Measurements from ENCODE around the gene POMT1.

Gene POMT1

DNA sequence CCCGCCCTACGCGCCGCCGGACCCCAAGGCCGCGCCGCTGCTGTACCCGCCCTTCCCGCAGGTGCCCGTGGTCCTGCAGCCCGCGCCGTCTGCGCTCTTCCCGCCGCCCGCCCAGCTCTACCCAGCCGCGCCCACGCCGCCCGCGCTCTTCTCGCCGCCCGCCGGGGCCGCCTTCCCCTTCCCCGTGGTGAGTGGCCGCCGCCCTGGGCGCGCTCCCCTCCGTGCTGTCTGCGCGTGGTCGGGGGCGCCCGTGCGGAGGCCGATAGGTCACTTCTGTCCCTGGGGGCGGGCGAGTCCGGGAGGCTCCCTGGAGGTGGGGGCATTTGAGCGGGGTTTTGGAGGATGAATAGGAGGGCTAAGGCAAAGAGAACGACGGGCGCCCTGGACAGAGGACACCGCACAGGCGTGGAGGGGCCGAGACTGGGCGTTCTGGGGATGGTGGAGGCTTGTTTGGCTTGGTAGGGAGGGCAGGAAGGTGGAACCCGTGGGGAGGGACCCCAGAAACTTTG, 52.2 kb downstream of the POMT1 start:
- DNase-seq (ENCODE audit: low spot score), result no peak

DNA sequence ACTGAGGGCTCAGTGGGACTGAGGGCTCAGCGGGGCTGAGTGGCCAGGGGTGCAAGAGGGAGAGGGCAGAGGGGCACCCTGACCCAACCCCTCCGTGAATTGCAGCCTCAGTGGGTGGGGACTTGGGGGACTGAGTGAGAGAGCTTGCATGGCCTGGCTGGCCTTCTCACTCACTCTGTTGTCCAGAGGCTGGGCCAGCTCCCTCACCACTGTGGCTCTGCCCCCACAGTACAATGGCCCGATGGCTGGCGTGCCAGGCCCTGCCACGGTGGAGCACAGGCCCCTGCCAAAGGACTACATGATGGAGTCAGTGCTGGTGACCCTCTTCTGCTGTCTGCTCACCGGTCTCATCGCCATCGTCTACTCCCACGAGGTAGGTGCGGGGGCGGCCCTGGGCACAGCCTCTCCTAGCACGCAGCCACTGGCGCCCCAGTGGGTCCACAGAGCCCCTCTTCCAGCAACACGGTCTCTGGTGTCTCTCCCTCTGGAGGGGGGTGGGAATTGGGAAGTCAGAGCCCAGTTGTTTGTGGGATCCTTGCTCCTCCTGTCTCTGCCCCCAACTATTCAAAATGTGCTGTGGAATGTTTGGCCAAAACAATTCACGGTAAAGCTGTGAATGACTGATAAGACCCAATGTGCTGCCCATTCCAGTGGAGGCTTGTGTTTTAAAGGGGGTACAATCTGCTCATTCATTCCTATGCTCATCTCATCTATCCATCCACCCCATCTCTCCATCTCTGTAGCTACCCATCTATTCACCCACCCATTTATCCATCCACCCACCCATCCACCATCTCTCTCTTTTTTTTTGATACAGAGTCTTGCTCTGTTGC, 53.3 kb downstream of the POMT1 start:
- no peak for DNase-seq (ENCODE audit: low spot score)

DNA sequence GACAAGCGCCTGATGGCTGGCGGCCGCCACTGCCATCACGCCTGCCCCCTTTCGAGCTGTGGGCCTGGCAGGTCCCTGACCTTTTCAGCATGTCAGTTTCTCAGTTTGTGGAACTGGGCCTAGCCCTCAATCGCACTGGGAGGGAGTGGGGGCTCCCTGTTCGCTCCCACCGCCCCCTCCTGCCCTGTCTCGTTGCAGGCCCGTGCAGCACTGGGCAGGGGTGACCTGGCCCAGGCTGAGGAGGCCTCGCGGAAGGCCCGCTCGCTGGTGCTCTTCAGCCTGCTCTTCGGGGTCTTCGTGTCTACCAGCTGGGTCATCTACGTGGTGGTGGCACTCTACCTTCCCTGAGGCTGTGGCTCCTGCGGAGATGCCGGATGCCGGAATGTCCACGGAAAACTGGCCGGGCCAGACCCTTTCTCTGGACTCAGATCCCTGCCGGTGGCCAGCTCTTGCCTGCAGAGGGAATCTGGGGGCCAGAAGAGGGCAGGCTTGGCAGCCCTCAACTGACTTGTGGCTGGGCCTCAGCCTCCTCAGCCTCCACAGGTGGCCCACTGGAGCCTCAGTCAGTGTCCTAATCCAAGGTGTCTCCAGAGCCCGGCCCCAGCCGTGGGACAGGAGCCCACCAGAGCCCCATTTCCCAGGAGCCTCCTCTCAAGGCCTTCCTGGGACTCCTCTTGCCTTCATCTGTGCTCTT, 55.3 kb downstream of the POMT1 start:
- no peak for DNase-seq (ENCODE audit: low spot score)

DNA sequence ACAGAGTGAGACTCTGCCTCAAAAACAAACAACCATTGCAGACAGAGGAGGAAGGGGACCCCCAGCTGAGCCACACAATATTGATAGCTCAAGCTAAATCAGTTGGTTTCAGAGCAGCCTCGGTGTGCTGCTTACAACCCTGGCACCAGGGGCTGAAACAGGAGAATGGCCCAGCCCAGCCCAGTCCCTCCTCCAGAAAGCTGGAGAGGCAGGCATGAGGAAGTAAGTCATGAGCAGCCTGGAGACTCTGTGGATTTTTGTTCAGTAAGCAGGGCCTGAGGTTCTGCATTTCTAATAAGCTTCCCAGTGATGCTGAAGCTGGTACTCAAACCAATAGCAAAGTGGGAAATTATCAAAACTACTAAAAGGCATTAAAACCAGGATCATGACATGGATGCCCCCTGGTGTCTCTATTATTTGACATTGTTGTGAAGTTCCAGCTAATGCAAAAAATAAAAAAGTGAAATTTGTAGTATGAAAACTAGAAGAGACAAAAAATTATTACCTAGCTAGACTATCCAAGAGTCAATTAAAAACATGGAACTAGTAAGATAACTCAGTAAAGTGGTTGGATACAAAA, 56.8 kb downstream of the POMT1 start:
- DNase-seq (ENCODE audit: low spot score), result no peak

DNA sequence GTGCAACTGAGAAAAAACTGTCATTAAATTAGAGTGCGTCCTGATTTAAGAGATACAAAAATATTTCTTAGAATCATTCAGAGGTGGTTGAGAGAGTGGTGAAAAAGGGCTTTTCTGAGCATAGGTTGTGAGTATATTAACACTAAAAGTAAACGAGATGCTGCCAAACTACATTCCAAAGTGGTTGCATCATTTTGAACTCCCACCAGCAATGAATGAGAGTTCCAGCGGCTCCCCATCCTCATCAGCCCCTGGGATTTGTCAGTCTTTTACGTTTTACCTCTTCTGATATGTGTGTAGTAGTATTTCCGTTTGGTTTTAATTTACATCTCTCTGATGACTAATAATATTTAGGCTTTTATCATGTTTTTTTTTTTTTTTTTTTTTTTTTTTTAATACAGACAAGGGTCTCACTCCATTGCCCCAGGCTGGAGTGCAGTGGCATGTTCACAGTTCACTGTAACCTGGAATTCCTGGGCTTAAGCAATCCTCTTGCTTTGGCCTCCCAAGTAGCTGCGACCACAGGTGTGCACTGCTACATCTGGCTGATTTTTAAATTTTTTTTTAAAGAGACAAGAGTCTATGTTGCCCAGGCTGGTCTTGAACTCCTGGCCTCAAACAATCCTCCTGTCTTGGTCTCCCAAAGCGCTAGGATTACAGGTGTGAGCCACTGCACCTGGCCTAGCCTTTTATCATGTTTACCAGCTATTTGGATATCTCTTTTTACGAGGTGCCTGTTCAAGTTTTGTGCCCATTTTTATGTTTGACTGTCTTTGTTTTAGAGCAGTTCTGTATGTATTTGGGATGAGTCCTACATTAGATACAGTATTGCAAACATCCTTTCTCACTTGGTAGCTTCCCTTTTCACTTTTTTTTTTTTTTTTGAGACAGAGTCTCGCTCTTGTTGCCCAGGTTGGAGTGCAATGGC, 59.6 kb downstream of the POMT1 start:
- no peak for DNase-seq (ENCODE audit: low spot score)

DNA sequence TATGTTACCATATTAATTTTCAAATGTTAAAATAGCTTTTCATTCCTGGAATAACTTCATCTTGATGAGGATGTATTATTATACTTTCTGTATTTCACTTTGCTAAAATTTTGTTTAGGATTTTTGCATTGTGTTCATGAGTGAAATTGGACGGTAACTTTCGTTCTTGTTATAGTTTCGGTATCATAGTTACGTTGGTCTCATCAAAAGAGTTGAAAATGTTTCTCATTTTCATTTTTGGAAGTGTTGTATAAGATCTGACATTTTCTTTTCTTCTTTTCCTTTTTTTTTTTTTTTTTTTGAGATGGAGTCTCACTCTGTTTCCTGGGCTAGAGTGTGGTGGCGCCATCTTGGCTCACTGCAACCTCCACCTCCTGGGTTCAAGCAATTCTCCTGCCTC, 62.7 kb downstream of the POMT1 start:
- DNase-seq (ENCODE audit: low spot score), result no peak

DNA sequence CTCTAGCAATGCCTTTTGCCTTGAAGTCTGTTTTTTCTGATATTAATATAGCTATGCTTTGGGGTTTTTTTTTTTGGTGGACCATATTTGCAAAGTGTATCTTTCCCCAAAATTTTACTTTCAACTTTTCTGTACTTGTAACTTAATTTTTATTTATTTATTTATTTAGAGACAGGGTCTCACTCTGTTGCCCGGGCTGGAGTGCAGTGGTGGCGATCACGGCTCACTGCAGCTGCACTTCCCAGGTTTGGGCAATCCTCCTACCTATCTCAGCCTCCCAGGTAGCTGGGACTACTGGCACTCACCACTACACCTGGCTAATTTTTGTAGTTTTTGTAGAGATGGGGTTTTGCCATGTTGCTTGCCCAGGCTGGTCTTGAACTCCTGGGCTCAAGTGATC, 63.4 kb downstream of the POMT1 start:
- no peak for DNase-seq (ENCODE audit: low spot score)

DNA sequence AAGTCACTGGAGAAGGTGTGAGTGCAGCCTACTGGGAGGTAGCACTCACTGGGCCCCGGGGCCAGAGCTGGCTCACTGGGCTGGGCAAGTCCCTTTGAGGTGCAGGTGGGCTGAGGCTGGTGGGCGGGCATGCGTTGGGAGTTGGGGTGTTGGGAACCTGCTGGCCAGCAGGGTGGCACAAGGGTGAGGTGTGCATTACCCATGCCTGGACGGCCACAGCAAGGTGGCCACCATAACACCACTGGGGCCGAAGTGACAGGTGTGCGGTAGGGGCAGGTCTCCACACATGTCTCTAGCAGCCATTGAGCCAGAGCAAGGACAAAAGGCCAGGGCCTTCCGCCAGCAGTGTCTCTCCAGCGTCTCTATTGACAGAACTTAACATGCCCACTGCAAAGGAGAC, 65.2 kb downstream of the POMT1 start:
- no peak for DNase-seq (ENCODE audit: low spot score)
